ENCODE data around the gene EIF5AL1. TPM values are rescaled to one million over a fixed set of nuclear protein-coding genes. Genes with fewer than 3 reads are reported as not detected.

EIF5AL1 gene
- total and polyA plus RNA-seq, 2 of the 8 experiments (the other 6 are each of a cell fraction or from before 2014, with no cell fraction given), result 1.7 to 2.2 TPM

DNA sequence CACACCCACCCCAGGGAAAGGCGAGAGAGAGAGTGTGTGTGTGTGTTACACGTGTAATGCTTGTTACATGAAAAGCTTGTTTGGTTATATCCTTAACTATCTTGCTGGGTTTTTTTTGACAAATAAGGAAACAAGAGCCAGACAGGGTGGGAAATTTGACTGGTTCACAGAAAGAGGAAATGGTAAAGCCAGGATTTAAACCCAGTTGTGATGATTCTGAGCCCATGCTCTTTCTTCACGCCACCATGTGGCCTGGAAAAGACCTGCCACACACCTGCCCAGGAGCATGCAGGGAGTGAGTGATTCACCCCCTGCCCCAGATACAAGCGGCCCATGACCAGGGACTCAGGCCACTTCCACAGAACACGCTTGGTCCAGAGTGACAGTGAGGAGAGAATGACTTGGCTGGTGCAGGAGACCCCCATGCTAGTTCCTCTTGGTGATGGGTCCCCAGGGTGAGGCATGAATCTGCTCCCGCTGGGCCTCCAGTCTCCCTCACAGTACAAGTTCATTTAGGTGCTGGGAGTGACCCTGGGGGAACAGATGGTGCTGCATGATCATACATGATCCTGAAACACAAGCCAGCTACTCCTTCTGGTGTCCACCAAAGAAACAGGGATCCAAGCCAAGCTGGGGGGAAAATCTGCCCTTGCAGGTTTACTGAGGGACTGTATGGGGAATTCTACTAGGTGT is 21.0 kb upstream of the EIF5AL1 start:
- no peak overlapping the region for H3K18ac ChIP-seq (ENCODE audit: extremely low read depth, low read length)
- H2BK20ac ChIP-seq (ENCODE audit: low read length), result no peak overlapping the region
- ChIA-PET CTCF (ENCODE audit: partially characterized antibody) (interaction anchor here (0.6 to 10.0 kb wide), 10 partner anchors 10 to 627 kb away, joined by 3 to 101 read pairs (median 4); no protein-coding TSS in a partner anchor), POLR2A (ENCODE audit: partially characterized antibody) (interaction anchor here (0.6 kb wide), 1 partner anchor 538 kb away, joined by 3 read pairs; no protein-coding TSS in a partner anchor)
- no peak overlapping the region for H2BK5ac ChIP-seq (ENCODE audit: low read depth, low read length)
- no peak overlapping the region for H3K4me3 ChIP-seq (ENCODE audit: extremely low read depth in 1 of 4, insufficient read depth in 2 of 4, low read depth in 3 of 4, low read length in 4 of 4)
- no peak overlapping the region for H4K5ac ChIP-seq (ENCODE audit: insufficient read length, low read depth, low read length)
- no peak overlapping the region for H3K56ac ChIP-seq (replicated peaks; ENCODE audit: insufficient read length, low read depth, low read length)
- H3K9me3 ChIP-seq (ENCODE audit: insufficient read depth in 2 of 2, low read depth in 1 of 2, low read length in 1 of 2), result 0 out of 4 replicates have a peak, but pooled peaks cover 0 to 3% of the 10 kb centered on the region in 2 experiments
- no peak overlapping the region for H2AK5ac ChIP-seq (ENCODE audit: low read depth, low read length)
- H3K36me3 ChIP-seq (ENCODE audit: control insufficient read depth in 2 of 4, insufficient read depth in 4 of 4, low read length in 3 of 4), result no peaks in the 10 kb centered on the region
- peaks cover 0 to 3% (median 0%) of the 10 kb centered on the region in 4 experiments; a peak in 1 of 7 replicates for H3K4me1 ChIP-seq (replicated peaks in 1 of 4; ENCODE audit: control insufficient read depth in 3 of 4, insufficient read depth in 4 of 4, low read length in 3 of 4)
- no peaks in the 10 kb centered on the region for H4K20me1 ChIP-seq (replicated peaks in 1 of 2; ENCODE audit: control insufficient read depth in 1 of 2, insufficient read depth in 2 of 2, low read length in 2 of 2)
- no peak overlapping the region for H2BK120ac ChIP-seq (replicated peaks; ENCODE audit: low read depth, low read length)
- DNase-seq (ENCODE audit: low read depth in 1 of 2, low spot score in 2 of 2) (no peak), FAIRE-seq (no peak)
- 0 out of 2 replicates have a peak overlapping the region, but pooled peaks have one; percentile 6 for H2BK15ac ChIP-seq (ENCODE audit: low read length)
- 0 out of 2 replicates have a peak overlapping the region, but pooled peaks have one; percentile 6 for H2AFZ ChIP-seq (ENCODE audit: low read length)
- no peaks in the 10 kb centered on the region for H3K79me2 ChIP-seq (ENCODE audit: control insufficient read depth in 1 of 2, insufficient read depth in 2 of 2, low read length in 2 of 2)
- no peak overlapping the region for H4K91ac ChIP-seq (replicated peaks; ENCODE audit: insufficient read length, low read length)
- H3K23me2 ChIP-seq (ENCODE audit: low read depth, low read length), result no peaks in the 10 kb centered on the region
- no peak overlapping the region for H2BK12ac ChIP-seq (ENCODE audit: low read depth, low read length)
- no peak overlapping the region for H3K14ac ChIP-seq (ENCODE audit: insufficient read length)
- H3K23ac ChIP-seq (ENCODE audit: insufficient read length), result no peak overlapping the region
- no peak overlapping the region for H3K4me2 ChIP-seq (ENCODE audit: insufficient read depth in 1 of 2, low read depth in 2 of 2, low read length in 2 of 2)
- no peak overlapping the region for H3K4ac ChIP-seq (replicated peaks; ENCODE audit: insufficient read length, low read depth, low read length)
- H3K79me1 ChIP-seq (ENCODE audit: low read depth, low read length), result no peaks in the 10 kb centered on the region
- peaks cover 0 to 4% (median 0%) of the 10 kb centered on the region in 4 experiments; a peak in 4 of 7 replicates for H3K27me3 ChIP-seq (replicated peaks in 1 of 4; ENCODE audit: control insufficient read depth in 3 of 4, extremely low read depth in 1 of 4, insufficient read depth in 3 of 4, low read length in 3 of 4)
- H3K27ac ChIP-seq (ENCODE audit: low read depth, low read length), result no peak overlapping the region
- 75% methylated on average over 6 of the region's 6 CpGs; no CpG with 5 or more reads in 1 of the 2 experiments for WGBS, 2 experiments (ENCODE audit: extremely low coverage in 1 of 2, insufficient coverage in 1 of 2, insufficient read length in 1 of 2, insufficient replicate concordance in 2 of 2, low coverage in 1 of 2, low lambda C conversion rate in 2 of 2, missing lambda C conversion rate in 1 of 2)
- H4K8ac ChIP-seq (ENCODE audit: extremely low read depth, insufficient read depth, low read length), result no peak overlapping the region
- H3K9ac ChIP-seq (replicated peaks in 1 of 4; ENCODE audit: extremely low read depth in 1 of 4, low read depth in 3 of 4, low read length in 3 of 4), result no peak overlapping the region
- no peak for TF ChIP-seq CTBP2 (IDR thresholded peaks at IDR 0.05; ENCODE audit: borderline replicate concordance, insufficient read depth, insufficient read length, low read length)
- TF ChIP-seq, protein P1, sequence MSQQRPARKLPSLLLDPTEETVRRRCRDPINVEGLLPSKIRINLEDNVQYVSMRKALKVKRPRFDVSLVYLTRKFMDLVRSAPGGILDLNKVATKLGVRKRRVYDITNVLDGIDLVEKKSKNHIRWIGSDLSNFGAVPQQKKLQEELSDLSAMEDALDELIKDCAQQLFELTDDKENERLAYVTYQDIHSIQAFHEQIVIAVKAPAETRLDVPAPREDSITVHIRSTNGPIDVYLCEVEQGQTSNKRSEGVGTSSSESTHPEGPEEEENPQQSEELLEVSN (IDR thresholded peaks at IDR 0.05), result peak; percentile 41; the same call in 1 of the 2 replicates
- TF ChIP-seq, protein P2, sequence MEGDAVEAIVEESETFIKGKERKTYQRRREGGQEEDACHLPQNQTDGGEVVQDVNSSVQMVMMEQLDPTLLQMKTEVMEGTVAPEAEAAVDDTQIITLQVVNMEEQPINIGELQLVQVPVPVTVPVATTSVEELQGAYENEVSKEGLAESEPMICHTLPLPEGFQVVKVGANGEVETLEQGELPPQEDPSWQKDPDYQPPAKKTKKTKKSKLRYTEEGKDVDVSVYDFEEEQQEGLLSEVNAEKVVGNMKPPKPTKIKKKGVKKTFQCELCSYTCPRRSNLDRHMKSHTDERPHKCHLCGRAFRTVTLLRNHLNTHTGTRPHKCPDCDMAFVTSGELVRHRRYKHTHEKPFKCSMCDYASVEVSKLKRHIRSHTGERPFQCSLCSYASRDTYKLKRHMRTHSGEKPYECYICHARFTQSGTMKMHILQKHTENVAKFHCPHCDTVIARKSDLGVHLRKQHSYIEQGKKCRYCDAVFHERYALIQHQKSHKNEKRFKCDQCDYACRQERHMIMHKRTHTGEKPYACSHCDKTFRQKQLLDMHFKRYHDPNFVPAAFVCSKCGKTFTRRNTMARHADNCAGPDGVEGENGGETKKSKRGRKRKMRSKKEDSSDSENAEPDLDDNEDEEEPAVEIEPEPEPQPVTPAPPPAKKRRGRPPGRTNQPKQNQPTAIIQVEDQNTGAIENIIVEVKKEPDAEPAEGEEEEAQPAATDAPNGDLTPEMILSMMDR (IDR thresholded peaks at IDR 0.05; ENCODE audit: control extremely low read depth in 1 of 3, insufficient read depth in 1 of 3, low read depth in 1 of 3, low read length in 3 of 3), result peak; percentile 27 to 46 (median 31)
- no peak for TF ChIP-seq TEAD4 (IDR thresholded peaks at IDR 0.05; ENCODE audit: low read depth, low read length)
- no peak for TF ChIP-seq CHD1 (IDR thresholded peaks at IDR 0.05; ENCODE audit: low read depth, low read length)
- TF ChIP-seq GTF2F1 (IDR thresholded peaks at IDR 0.05; ENCODE audit: borderline replicate concordance, low read depth, low read length), result no peak
- no peak for TF ChIP-seq TAF1 (IDR thresholded peaks at IDR 0.05; ENCODE audit: low read depth, low read length)
- TF ChIP-seq SIN3A (conservative IDR thresholded peaks at IDR 0.05 in 1 of 2, IDR thresholded peaks at IDR 0.05 in 1 of 2; ENCODE audit: low read depth in 1 of 2, low read length in 2 of 2), result no peak
